ENCODE results near the gene CDC26. TPM values are rescaled to one million over a fixed set of nuclear protein-coding genes. Genes with fewer than 3 reads are reported as not detected.

The CDC26 gene
- total RNA-seq, 1 donor from 2014 or later = 13.4 TPM

GRCh38 chr9:113310538-113310937 lies 35.2 kb upstream of the CDC26 start:
- no peaks in the 10 kb centered on the region for H3K9me3 Mint-ChIP-seq (ENCODE audit: unreplicated experiment)
- peaks cover 5% of the 10 kb centered on the region for H3K4me1 Mint-ChIP-seq (ENCODE audit: low read depth, unreplicated experiment)
- TF ChIP-seq CTCF (IDR thresholded peaks at IDR 0.05; ENCODE audit: partially characterized antibody, unreplicated experiment) = no peak
- no peak for DNase-seq
- H3K27ac Mint-ChIP-seq (ENCODE audit: unreplicated experiment) = no peak overlapping the region
- H3K27me3 Mint-ChIP-seq (ENCODE audit: unreplicated experiment) = no peaks in the 10 kb centered on the region
- H3K4me3 Mint-ChIP-seq (ENCODE audit: unreplicated experiment) = no peak overlapping the region
- no peaks in the 10 kb centered on the region for H3K36me3 Mint-ChIP-seq (ENCODE audit: unreplicated experiment)

DNA sequence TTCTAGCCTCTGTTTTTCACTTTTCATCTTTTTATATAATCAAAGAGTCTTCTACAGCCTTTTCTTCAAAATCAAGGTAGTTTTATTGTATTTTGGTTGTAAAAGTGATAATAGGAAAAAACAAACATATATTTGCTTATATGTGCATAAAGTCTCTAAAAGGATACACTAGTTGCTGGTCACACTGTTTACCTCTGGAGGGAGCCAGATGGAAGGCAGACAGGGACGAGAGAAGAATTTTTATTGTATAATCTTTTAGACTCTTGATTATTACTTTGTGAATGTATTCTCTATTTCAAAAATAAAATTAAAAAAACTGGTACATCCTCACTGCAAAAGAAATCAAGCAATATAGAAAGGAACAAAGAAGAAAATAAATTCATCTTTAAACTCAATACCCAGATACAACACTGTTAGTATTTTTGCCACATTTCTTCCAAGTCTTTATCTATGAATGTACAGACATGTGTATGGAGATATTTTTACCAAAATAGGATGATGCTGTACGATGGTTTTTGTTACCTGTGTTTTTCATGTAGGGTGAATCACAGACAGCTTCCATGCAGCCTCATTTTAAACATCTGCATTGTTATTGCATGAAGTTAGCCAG lies 33.9 kb upstream of the CDC26 start:
- no peak overlapping the region for H3K4me3 Mint-ChIP-seq (ENCODE audit: unreplicated experiment)
- H3K36me3 Mint-ChIP-seq (ENCODE audit: unreplicated experiment) = no peaks in the 10 kb centered on the region
- TF ChIP-seq CTCF (IDR thresholded peaks at IDR 0.05; ENCODE audit: partially characterized antibody, unreplicated experiment) = no peak
- H3K4me1 Mint-ChIP-seq (ENCODE audit: low read depth, unreplicated experiment) = peaks cover 5% of the 10 kb centered on the region
- H3K27ac Mint-ChIP-seq (ENCODE audit: unreplicated experiment) = no peak overlapping the region
- no peak for DNase-seq
- H3K9me3 Mint-ChIP-seq (ENCODE audit: unreplicated experiment) = no peaks in the 10 kb centered on the region
- H3K27me3 Mint-ChIP-seq (ENCODE audit: unreplicated experiment) = no peaks in the 10 kb centered on the region

DNA sequence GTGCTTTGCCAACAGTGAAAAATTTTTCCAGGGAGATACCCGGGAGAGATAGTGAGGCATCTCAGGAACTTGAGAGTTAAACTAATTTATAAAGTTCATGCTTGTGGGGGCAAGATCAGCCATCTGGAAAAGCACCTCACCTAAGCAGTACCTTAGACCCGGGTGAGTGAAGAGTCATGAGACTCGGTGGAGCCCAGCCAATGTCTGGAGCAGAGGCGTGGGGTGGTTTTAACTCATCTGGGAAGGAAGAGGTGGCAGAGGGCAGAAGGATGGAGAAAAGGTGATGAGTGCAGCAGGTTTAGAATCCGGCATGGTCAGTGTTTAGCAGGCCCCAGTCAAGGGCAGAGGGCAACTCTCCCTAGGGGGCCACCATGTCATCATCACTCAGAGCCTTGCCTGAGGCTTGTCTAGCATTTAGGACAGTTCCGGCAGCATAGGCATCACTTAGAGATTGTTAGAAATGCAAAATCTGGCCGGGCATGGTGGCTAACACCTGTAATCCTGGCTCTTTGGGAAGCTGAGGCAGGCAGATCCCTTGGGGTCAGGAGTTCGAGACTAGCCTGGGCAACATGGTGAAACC lies 32.1 kb upstream of the CDC26 start:
- Mint-ChIP-seq H3K4me3 (ENCODE audit: unreplicated experiment) (no peak overlapping the region), H3K36me3 (ENCODE audit: unreplicated experiment) (no peaks in the 10 kb centered on the region), H3K27ac (ENCODE audit: unreplicated experiment) (no peak overlapping the region), H3K27me3 (ENCODE audit: unreplicated experiment) (no peaks in the 10 kb centered on the region), H3K9me3 (ENCODE audit: unreplicated experiment) (no peaks in the 10 kb centered on the region), H3K4me1 (ENCODE audit: low read depth, unreplicated experiment) (no peaks in the 10 kb centered on the region)
- peak; percentile 31 for DNase-seq
- no peak for TF ChIP-seq CTCF (IDR thresholded peaks at IDR 0.05; ENCODE audit: partially characterized antibody, unreplicated experiment)

- Mint-ChIP-seq H3K27ac (ENCODE audit: unreplicated experiment) (no peak overlapping the region), H3K4me1 (ENCODE audit: low read depth, unreplicated experiment) (no peaks in the 10 kb centered on the region), H3K36me3 (ENCODE audit: unreplicated experiment) (no peaks in the 10 kb centered on the region), H3K27me3 (ENCODE audit: unreplicated experiment) (no peaks in the 10 kb centered on the region), H3K9me3 (ENCODE audit: unreplicated experiment) (no peaks in the 10 kb centered on the region), H3K4me3 (ENCODE audit: unreplicated experiment) (no peak overlapping the region)
- no peak for DNase-seq
- no peak for TF ChIP-seq CTCF (IDR thresholded peaks at IDR 0.05; ENCODE audit: partially characterized antibody, unreplicated experiment)
Measured at GRCh38 chr9:113306566-113306965, 31.2 kb upstream of the CDC26 start.

DNA sequence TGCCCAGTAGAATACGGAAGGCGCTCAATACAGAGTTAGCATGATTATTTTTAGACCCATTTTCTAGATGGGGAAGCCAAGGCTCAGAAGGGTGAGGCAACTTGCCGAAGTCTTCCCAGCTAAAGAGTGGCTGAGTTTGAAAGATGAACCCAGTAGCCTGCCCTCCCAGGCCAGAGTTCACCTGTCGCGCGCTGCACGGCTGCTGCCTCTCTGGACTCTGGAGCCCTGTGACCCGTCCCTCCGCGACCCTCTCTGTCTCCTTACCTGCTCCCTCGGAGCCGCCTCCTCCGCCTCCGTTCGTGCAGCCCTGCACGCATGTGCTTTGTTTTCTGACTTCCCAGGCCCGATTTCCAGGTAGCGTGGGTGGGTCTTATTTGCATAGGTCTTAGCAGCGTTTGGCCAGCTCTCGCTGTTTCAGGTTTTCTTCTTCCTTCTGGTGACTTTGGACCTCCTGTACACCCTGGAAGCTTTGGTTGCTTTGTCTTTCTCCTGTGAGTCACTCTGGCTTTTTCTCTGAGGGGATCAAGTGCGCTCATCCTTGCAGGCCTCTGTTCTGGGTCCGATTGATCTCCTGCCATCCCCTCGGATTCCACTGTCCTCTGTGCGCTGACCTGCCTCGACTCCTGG lies 27.5 kb upstream of the CDC26 start, which contains the start of gene RNF183:
Gene RNF183 (minus strand): TSS at position 585 of the 627 bp plus-strand sequence. CDS start 5,192 bp downstream, outside the sequence.
- peaks cover 3% of the 10 kb centered on the region for H3K27me3 Mint-ChIP-seq (ENCODE audit: unreplicated experiment)
- no peak for TF ChIP-seq CTCF (IDR thresholded peaks at IDR 0.05; ENCODE audit: partially characterized antibody, unreplicated experiment)
- H3K27ac Mint-ChIP-seq (ENCODE audit: unreplicated experiment) = no peak within 1 kb of the TSS

More for the DNA sequence above, 27.5 kb upstream of the CDC26 start, which contains the start of gene RNF183:
- Mint-ChIP-seq H3K4me3 (ENCODE audit: unreplicated experiment) (no peak within 1 kb of the TSS), H3K4me1 (ENCODE audit: low read depth, unreplicated experiment) (peaks cover 1% of the 10 kb centered on the region), H3K36me3 (ENCODE audit: unreplicated experiment) (no peaks in the 10 kb centered on the region), H3K9me3 (ENCODE audit: unreplicated experiment) (no peaks in the 10 kb centered on the region)
- DNase-seq = no peak

All from glutamatergic neuron (in vitro differentiated cells).